Measurements from ENCODE around the gene ADAMTS2.
A peak's percentile ranks its signal among the peaks of the same experiment; 100 is the strongest.

The ADAMTS2 gene

DNA sequence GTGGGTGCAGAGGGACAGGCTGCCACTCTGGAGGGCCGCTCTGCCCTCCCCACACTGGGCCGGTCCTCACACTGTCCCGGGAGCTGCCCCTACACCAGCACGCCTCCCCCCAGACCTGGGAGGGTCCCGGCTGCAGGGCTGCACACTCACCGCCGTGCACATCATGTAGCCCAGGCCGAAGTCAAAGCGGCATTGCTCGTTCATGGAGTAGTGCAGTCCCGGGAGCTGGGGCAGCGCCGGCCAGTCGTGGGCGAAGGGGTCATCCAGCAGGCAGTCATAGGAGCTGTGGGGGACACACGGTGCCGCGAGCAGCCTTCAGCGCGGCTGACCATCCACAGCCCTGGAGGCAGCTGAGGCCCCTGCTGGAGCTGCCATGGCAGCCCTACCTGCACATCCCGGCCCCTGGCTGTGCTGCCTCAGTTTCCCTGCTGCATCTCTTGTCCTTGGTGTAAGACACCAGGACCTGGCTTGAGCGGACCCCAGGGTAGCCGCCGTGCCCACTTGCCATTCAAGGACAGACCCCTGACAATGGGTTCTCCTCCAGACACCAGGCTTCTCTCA lies 191.8 kb downstream of the ADAMTS2 start:
- in situ Hi-C loops (cut with MboI; ENCODE audit: low sequenced_read_pairs), result no loop called here
- H3K27me3 ChIP-seq (ENCODE audit: low read depth), result no peaks in the 10 kb centered on the region
- H3K4me3 ChIP-seq, result no peak overlapping the region
- H3K9me3 ChIP-seq, result no peaks in the 10 kb centered on the region
- H3K36me3 ChIP-seq (replicated peaks), result no peaks in the 10 kb centered on the region
- DNase-seq (ENCODE audit: low spot score in 2 of 2), result no peak
- H3K4me1 ChIP-seq, result no peaks in the 10 kb centered on the region

DNA sequence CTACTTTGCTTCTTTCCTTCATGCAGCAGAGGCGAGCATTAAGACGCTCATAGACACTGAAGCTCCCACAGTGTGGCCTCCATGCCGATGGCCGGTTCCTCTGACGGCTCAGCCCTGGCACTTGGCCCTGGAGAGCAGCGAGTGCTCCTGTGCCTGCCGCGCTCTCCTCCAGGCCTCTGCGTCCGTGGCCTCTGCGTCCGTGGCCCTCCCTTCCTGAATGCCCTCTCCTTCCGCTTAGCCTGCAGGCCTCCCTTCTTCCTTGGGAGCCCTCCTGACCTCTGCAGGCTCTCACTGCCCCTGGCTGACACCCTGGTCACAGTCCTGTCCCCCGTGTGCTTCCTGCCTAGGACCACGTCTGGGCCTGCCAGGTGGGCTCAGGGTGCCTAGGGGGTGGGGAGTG lies 192.3 kb downstream of the ADAMTS2 start:
- Histone ChIP-seq H3K4me3 (no peak overlapping the region), H3K4me1 (no peaks in the 10 kb centered on the region), H3K36me3 (replicated peaks) (no peaks in the 10 kb centered on the region), H3K9me3 (no peaks in the 10 kb centered on the region), H3K27me3 (ENCODE audit: low read depth) (no peaks in the 10 kb centered on the region)
- DNase-seq (ENCODE audit: low spot score in 2 of 2), result no peak
- in situ Hi-C loops (cut with MboI; ENCODE audit: low sequenced_read_pairs), result no loop called here

DNA sequence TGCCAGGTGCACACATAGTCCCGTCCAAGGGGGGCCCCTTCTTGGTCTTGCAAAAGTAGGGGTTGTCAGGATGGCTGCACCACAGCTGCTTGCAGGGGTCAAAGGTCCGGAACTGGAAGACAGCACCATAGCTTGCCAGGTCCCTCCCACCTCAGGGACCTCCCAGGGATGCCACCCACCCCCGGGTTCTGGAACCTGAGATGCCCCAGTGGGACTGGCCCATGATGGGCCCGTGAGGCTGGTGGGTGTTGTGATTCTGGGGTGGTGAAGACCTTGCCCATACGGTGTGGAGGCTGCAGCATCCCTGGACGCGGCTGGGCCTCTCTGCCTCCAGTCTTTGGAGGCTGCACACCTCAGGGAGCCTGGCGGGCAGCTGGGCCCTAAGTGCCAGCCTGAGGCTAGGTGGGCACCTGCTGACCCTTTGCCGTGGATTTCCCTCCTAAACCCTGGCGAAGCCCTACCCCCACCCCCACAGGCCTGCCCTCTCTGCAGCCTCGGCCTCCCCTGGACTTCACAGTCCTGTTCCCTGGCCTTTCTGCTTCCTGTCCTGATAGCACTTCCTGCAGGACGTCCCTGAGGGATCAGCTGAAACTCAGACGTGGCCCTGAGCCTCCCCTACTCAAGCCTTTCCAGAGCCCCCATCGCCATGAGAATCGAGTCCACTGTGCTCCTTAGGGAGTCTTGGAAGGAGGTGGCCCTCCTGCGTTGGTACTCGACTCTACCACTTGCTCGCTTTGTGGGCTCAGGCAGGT lies 192.9 kb downstream of the ADAMTS2 start:
- H3K9me3 ChIP-seq, result no peaks in the 10 kb centered on the region
- no peaks in the 10 kb centered on the region for H3K27me3 ChIP-seq (ENCODE audit: low read depth)
- H3K4me3 ChIP-seq, result no peak overlapping the region
- no peaks in the 10 kb centered on the region for H3K4me1 ChIP-seq
- H3K36me3 ChIP-seq (replicated peaks), result no peaks in the 10 kb centered on the region
- DNase-seq (ENCODE audit: low spot score in 2 of 2), result no peak
- in situ Hi-C loops (cut with MboI; ENCODE audit: low sequenced_read_pairs), result no loop called here

DNA sequence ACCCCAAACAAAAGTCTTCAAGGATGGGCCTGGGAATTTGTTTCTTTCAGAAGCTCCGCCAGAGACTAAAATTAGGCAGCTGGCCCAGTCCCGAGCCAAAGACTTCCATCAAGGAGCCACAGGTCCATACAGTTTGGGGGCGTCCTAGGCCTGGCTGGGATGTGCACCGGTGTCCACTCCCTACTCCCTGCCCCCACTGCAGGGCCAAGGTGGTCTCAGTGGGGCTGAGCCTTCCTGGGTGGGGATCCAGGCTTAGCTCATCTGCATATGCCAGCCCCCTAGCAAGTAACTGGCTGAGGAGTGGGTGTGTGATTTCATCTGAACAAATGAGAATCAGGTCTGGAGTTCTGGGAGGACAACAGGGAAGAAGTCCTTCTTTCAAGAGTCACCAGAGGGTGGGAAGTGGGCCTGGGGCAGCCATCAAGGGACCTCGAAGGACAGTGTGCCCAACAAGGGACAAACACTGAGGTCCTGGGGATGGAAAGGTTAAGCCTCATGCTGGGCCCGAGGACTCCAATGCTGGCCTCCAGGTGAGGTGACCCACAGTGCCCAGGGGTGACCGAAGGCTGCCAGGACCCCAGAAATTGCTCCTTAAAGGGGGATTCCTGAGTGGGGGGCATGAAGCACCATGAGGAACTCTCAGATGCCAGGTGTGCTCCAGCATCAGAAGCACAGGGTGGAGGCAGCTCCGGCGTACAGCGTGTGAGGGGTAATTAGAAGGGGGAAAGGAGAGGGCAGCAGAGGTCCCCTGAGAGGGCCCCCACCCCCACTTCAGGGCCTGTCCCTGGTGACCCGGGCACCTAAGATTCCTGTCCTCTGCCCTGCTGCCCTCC lies 193.8 kb downstream of the ADAMTS2 start:
- Histone ChIP-seq H3K4me1 (no peaks in the 10 kb centered on the region), H3K9me3 (no peaks in the 10 kb centered on the region), H3K4me3 (no peak overlapping the region), H3K27me3 (ENCODE audit: low read depth) (no peaks in the 10 kb centered on the region), H3K36me3 (replicated peaks) (no peaks in the 10 kb centered on the region)
- in situ Hi-C loops (cut with MboI; ENCODE audit: low sequenced_read_pairs), result no loop called here
- no peak for DNase-seq (ENCODE audit: low spot score in 2 of 2)

DNA sequence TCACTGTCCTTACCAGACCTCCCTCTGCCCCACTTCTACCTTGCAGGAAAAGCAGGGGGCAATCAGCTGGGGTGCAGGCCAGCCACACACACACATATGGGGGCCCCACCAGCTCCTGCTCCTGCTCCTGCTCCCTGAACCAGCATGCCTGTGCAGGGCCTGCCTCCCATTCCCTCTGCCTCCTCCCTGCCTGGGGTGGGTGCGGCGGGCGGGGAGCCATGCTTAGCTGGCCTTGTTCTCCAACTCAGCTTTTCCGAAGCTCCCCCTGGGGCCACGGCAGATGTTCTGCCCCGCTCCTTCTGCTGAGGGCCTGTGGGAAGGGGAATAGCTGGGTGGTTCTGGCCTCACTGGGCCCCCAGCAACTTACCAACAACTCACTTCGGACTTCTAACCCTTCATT lies 195.2 kb downstream of the ADAMTS2 start:
- in situ Hi-C loops (cut with MboI; ENCODE audit: low sequenced_read_pairs), result no loop called here

DNA sequence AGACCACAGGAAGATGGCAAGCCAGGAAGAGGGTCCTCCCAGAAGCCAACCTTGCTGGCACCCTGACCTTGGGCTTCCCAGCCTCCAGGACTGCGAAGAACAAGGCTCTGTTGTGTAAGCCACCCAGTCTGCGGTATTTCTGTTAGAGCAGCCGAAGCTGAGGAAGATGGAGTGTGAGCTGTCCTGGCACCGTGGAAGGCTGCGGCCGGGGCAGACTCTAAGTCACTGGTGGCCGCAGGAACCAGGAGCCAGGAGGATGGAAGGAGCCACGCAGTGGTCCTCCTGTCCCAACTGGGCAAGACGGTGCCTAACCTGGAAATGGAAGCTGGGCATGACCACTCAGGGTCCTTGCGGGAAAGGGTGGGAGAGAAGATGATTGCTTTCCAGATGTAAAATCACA lies 196.0 kb downstream of the ADAMTS2 start:
- Histone ChIP-seq H3K4me3 (no peak overlapping the region), H3K9me3 (no peaks in the 10 kb centered on the region), H3K27me3 (ENCODE audit: low read depth) (no peaks in the 10 kb centered on the region), H3K4me1 (no peaks in the 10 kb centered on the region), H3K36me3 (replicated peaks) (no peaks in the 10 kb centered on the region)
- DNase-seq (ENCODE audit: low spot score in 2 of 2), result no peak
- in situ Hi-C loops (cut with MboI; ENCODE audit: low sequenced_read_pairs), result no loop called here

More for the DNA sequence above, 195.2 kb downstream of the ADAMTS2 start:
- DNase-seq (ENCODE audit: low spot score in 2 of 2), result no peak
- H3K4me1 ChIP-seq, result no peaks in the 10 kb centered on the region
- no peaks in the 10 kb centered on the region for H3K9me3 ChIP-seq
- no peak overlapping the region for H3K4me3 ChIP-seq
- no peaks in the 10 kb centered on the region for H3K27me3 ChIP-seq (ENCODE audit: low read depth)
- H3K36me3 ChIP-seq (replicated peaks), result no peaks in the 10 kb centered on the region

DNA sequence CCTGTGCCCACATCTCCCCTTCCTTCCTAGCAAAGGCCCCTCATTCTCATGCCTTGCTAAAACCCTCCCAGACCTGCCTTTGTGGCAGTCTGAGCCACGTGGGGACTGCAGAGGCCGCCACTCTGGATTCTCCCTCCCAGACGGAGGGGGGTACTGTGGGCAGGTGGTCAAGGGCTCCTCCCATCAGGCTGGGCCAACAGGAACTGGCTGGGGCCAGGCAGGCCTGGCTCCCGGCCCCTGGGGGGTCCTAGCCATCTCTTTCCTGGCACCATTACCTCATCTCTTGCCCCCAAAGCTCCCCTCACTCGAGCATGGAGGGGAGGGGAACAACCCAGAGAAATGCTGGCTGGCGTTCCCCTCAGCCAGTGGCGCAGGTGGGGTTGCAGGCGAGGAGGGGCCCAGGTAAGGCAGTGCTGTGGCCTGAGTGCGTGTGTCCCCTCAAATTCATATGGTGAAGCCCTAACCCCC lies 196.5 kb downstream of the ADAMTS2 start:
- Histone ChIP-seq H3K4me3 (no peak overlapping the region), H3K27me3 (ENCODE audit: low read depth) (no peaks in the 10 kb centered on the region), H3K36me3 (replicated peaks) (no peaks in the 10 kb centered on the region), H3K4me1 (no peaks in the 10 kb centered on the region), H3K9me3 (no peaks in the 10 kb centered on the region)
- DNase-seq (ENCODE audit: low spot score in 2 of 2), result no peak
- in situ Hi-C loops (cut with MboI; ENCODE audit: low sequenced_read_pairs), result no loop called here

DNA sequence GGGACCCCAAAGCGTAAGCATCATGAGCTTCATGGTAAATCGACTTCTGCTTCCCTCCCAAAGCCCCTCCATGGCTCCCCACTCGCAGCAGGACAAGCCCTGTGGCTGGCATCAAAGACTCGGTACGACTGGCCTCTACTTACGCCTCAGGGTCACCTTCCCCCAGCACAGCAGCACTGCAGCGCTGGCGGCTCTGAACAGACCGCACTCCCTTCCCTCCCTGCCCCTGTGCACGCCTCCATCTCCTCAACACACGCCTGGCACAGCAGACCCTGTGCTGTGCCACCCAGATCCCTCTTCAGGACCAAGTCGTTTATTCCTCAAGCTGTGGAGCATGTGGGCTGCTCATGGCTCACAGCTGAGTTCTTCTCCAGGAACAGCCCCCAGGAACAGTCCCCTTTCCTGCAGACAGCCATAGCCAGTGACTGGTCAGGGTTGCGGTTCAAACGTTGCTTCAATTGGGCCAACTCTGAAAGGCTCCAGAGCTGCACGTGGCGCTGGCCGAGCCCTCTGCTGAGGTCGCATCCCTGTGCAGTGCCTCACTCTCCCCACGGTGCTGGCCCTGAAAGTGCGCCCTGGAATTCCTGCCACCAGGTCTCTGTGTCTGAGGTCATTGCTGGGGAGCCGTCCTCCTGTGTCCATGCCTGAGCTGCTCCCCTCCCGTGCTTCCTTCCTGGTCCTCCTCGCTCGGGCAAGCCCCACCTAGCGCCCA lies 197.1 kb downstream of the ADAMTS2 start:
- in situ Hi-C loops (cut with MboI; ENCODE audit: low sequenced_read_pairs), result no loop called here
- DNase-seq (ENCODE audit: low spot score in 2 of 2), result no peak
- Histone ChIP-seq H3K27me3 (ENCODE audit: low read depth) (no peaks in the 10 kb centered on the region), H3K4me1 (no peaks in the 10 kb centered on the region), H3K36me3 (replicated peaks) (no peaks in the 10 kb centered on the region), H3K9me3 (no peaks in the 10 kb centered on the region), H3K4me3 (no peak overlapping the region)

DNA sequence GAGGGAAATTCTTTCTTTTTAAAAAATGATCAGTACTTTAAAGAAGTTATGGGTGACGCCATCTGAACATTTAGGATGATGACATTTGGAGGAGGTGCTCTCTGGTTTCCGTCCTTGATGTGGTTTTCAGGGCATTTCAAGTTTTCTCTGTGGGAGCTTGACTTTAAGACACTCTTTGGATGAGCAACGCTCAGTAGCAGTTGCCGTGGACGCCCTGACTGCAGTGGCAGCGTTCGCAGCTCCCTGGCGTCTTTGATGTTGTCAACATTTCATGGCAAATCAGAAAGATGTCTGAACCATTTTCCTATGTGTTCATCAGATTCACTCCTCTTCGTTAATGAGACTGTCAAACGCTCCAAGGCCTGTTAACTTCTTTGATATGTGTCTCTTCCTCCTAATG lies 199.0 kb downstream of the ADAMTS2 start:
- Histone ChIP-seq H3K4me3 (no peak overlapping the region), H3K27me3 (ENCODE audit: low read depth) (no peaks in the 10 kb centered on the region), H3K9me3 (no peaks in the 10 kb centered on the region), H3K4me1 (no peaks in the 10 kb centered on the region), H3K36me3 (replicated peaks) (no peaks in the 10 kb centered on the region)
- no peak for DNase-seq (ENCODE audit: low spot score in 2 of 2)
- in situ Hi-C loops (cut with MboI; ENCODE audit: low sequenced_read_pairs), result no loop called here

DNA sequence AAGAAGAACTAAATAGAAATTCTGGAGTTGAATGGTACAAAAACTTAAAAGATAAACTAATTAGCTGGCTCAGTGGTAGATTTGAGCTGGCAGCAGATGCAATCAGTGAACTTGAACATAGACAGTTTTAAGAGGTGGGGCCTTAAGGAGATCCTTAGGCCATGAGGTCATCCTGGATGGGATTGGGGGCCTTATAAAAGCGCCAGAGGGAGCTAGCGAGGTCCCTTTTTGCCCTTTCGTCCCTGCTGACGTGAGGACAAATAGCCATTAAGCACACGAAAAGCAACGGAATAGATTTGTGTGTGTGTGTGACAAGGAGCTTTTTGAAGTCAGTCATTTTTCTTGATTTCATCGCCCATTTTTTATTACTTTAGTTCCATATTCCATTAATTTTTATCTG lies 201.8 kb downstream of the ADAMTS2 start:
- in situ Hi-C loops (cut with MboI; ENCODE audit: low sequenced_read_pairs), result no loop called here
- DNase-seq (ENCODE audit: low spot score in 2 of 2), result peak; percentile 11 to 55
- no peaks in the 10 kb centered on the region for H3K4me1 ChIP-seq

DNA sequence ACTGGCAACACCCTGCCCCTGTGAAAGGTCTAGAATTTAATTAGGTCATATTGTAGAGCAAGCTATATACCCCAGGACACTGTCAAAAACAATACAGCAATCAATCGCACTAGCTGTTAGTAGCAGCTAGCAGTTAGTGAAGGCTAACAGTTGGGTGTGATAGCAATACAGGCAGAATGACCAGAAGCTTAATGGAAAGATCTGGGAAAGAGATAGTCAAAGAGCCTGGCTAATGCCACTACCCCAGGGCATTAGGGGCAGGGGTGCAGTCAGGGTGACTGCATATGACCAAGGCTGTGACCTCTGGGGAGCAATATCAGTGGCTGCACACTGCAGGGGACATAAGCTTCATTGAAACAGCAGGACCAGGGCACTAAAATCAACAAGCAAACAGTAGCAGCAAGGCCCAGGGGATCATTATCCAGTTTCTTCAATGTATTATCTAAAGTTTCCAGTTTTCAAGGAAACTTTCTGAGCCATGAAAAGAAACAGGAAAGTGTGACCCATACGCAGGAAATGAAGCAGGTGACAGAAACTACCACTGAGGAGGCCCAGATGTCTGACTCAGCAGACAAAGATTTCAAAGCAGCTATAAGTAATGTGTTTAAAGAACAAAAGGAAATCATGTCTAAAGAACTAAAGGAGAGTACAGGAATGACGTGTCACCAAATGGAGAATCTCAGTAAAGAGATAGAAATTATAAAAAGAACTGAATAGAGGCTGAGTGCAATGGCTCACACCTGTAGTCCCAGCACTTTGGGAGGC lies 202.6 kb downstream of the ADAMTS2 start:
- in situ Hi-C loops (cut with MboI; ENCODE audit: low sequenced_read_pairs), result no loop called here
- H3K4me1 ChIP-seq, result no peaks in the 10 kb centered on the region
- no peak for DNase-seq (ENCODE audit: low spot score in 2 of 2)
- H3K36me3 ChIP-seq (replicated peaks), result no peaks in the 10 kb centered on the region
- H3K9me3 ChIP-seq, result no peaks in the 10 kb centered on the region
- H3K4me3 ChIP-seq, result no peak overlapping the region
- H3K27me3 ChIP-seq (ENCODE audit: low read depth), result no peaks in the 10 kb centered on the region

More for the DNA sequence above, 201.8 kb downstream of the ADAMTS2 start:
- no peak overlapping the region for H3K4me3 ChIP-seq
- no peaks in the 10 kb centered on the region for H3K36me3 ChIP-seq (replicated peaks)
- no peaks in the 10 kb centered on the region for H3K27me3 ChIP-seq (ENCODE audit: low read depth)
- H3K9me3 ChIP-seq, result no peaks in the 10 kb centered on the region

DNA sequence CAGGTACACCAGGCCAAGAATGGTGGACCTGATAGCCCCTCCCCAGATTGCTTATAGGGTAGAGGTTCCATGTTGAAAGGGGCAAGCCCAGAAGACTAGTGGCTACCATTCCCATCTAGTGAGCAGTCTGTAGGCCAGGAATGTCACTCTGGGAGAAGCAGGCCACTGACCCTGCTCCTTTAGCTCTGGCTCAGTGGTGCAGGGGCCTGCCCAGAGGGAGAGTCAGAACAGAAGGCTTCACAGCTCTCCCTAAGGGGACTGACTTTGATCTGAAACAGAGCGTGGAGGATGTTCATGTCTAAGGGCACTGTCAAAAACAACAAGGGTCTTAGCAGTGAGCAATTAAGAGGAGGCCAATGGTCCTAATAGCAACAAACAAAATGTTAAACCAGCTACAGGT lies 203.4 kb downstream of the ADAMTS2 start:
- no peaks in the 10 kb centered on the region for H3K4me1 ChIP-seq
- in situ Hi-C loops (cut with MboI; ENCODE audit: low sequenced_read_pairs), result no loop called here
- no peaks in the 10 kb centered on the region for H3K27me3 ChIP-seq (ENCODE audit: low read depth)
- H3K9me3 ChIP-seq, result no peaks in the 10 kb centered on the region
- no peaks in the 10 kb centered on the region for H3K36me3 ChIP-seq (replicated peaks)
- no peak overlapping the region for H3K4me3 ChIP-seq
- DNase-seq (ENCODE audit: low spot score in 2 of 2), result no peak

DNA sequence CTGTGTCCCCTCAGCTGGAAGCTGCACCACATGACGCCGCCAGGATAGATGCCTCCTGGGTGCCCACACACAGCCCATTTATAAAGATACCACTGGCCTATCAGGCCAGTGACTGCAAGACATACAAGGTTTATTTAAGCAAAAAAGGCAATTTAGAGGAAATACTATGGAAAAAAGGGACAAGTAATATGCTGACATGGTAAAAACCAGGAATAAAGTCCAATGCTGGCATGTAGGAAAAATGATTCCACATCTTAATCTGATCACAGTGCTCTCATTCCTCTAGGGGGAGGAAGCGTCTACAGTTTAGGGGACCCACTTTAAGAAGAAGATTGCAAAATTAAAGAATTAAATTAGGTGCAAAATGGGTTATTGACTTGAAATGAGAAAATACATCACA lies 205.0 kb downstream of the ADAMTS2 start:
- no peak overlapping the region for H3K4me3 ChIP-seq
- no peak for DNase-seq (ENCODE audit: low spot score in 2 of 2)
- H3K9me3 ChIP-seq, result no peaks in the 10 kb centered on the region
- H3K27me3 ChIP-seq (ENCODE audit: low read depth), result no peaks in the 10 kb centered on the region
- in situ Hi-C loops (cut with MboI; ENCODE audit: low sequenced_read_pairs), result no loop called here
- H3K36me3 ChIP-seq (replicated peaks), result no peaks in the 10 kb centered on the region
- H3K4me1 ChIP-seq, result no peaks in the 10 kb centered on the region

Data from HAP-1 (cell line).